ENCODE measurements around the gene SBNO2.

SBNO2 gene

GRCh38 chr19:1103708-1104310, 70.3 kb downstream of the SBNO2 start, which contains the start of gene GPX4:
TSS of gene GPX4 (plus strand) at chr19:1103994. CDS start at chr19:1104044, 50 bp downstream.
- peak; percentile 97 for DNase-seq

GRCh38 chr19:1103132-1103707, 70.8 kb downstream of the SBNO2 start:
- DNase-seq = no peak

- no peak for DNase-seq
These were observed 71.5 kb downstream of the SBNO2 start for GRCh38 chr19:1102407-1103131.

- DNase-seq = no peak
These were observed 72.8 kb downstream of the SBNO2 start for GRCh38 chr19:1101337-1101698.

GRCh38 chr19:1098177-1099051, 75.7 kb downstream of the SBNO2 start:
- no peak for DNase-seq

- no peak for DNase-seq
These were observed 76.3 kb downstream of the SBNO2 start for GRCh38 chr19:1097810-1098176.

GRCh38 chr19:1094978-1095701, 78.9 kb downstream of the SBNO2 start, which contains the start of gene POLR2E:
TSS of gene POLR2E (minus strand) at chr19:1095375. CDS start at chr19:1095315, 60 bp downstream.
- peak; percentile 98 for DNase-seq

GRCh38 chr19:1094655-1094977, 79.5 kb downstream of the SBNO2 start:
- DNase-seq = no peak

- DNase-seq = no peak
These were observed 80.1 kb downstream of the SBNO2 start for GRCh38 chr19:1093811-1094553.

- DNase-seq = no peak
These were observed 80.7 kb downstream of the SBNO2 start for GRCh38 chr19:1093330-1093729.

- DNase-seq = no peak
These were observed 82.4 kb downstream of the SBNO2 start for GRCh38 chr19:1091544-1092175.

- DNase-seq = no peak
These were observed 83.1 kb downstream of the SBNO2 start for GRCh38 chr19:1090731-1091543.

GRCh38 chr19:1089891-1090290, 84.2 kb downstream of the SBNO2 start:
- no peak for DNase-seq

GRCh38 chr19:1089126-1089771, 84.8 kb downstream of the SBNO2 start:
- no peak for DNase-seq

- DNase-seq = no peak
These were observed 85.6 kb downstream of the SBNO2 start for GRCh38 chr19:1088416-1089010.

- peak; percentile 68 for DNase-seq
These were observed 86.2 kb downstream of the SBNO2 start for GRCh38 chr19:1087813-1088415.

GRCh38 chr19:1086613-1087012, 87.5 kb downstream of the SBNO2 start:
- no peak for DNase-seq

- no peak for DNase-seq
These were observed 88.2 kb downstream of the SBNO2 start for GRCh38 chr19:1085676-1086442.

Data from central memory CD4-positive, alpha-beta T cell (primary cell).